Right lobe of liver (tissue), 6 donors: ENCODE results near the gene HLA-DPA1. TPM values are rescaled to one million over a fixed set of nuclear protein-coding genes. Genes with fewer than 3 reads are reported as not detected.
"Not testable (repeated sequence)": the region's sequence is repeated elsewhere in the genome, so short reads cannot be mapped to it uniquely, and the experiment has no call there.

Experiments used
- ATAC-seq, 4 donors: fragments of 200-7000 bp; cut with Tn5 transposase; one replicate each; pipeline ENCODE4 v1.9.1; 2020; ENCODE audit warnings: mild to moderate bottlenecking in 4 of 4, moderate library complexity in 4 of 4
- DNase-seq, 3 donors: peaks; one replicate each; pipeline ENCODE4 v3.0.0-alpha.2; 2020
- H3K27ac ChIP-seq, 3 donors: fragments of 200-600 bp; one replicate each; pipeline ENCODE4 v1.8.0; 2022
- H3K27me3 ChIP-seq, 2 donors: fragments of 200-600 bp; one replicate each; pipeline ENCODE4 v1.8.0; 2022
- H3K36me3 ChIP-seq, 4 donors: fragments of 200-600 bp; sonication (generic) in 1 of 4; one replicate each; pipeline versions ENCODE4 v1.5.1 to v1.8.0; 2017 to 2022; ENCODE audit warnings: control low read depth in 1 of 4
- H3K4me1 ChIP-seq, 4 donors: fragments of 200-600 bp; sonication (generic) in 1 of 4; one replicate each; pipeline versions ENCODE4 v1.5.1 to v1.8.0; 2017 to 2022; ENCODE audit warnings: control low read depth in 1 of 4
- H3K4me3 ChIP-seq, 3 donors: fragments of 200-600 bp; one replicate each; pipeline ENCODE4 v1.8.0; 2022
- H3K9me3 ChIP-seq, 4 donors: fragments of 200-600 bp; sonication (generic) in 1 of 4; one replicate each; pipeline versions ENCODE4 v1.5.1 to v1.8.0; 2017 to 2022; ENCODE audit warnings: control low read depth in 1 of 4
- POLR2A ChIP-seq: fragments of 450-650 bp; IDR thresholded peaks from one replicate; pipeline ENCODE4 v1.6.1; 2017; ENCODE audit warnings: antibody characterized with exemption, mild to moderate bottlenecking
- WGBS: methylation state at CpG from one replicate; pipeline ENCODE4 v1.1.6; 2018; ENCODE audit warnings: low coverage, low lambda C conversion rate; ENCODE audit not compliant: insufficient coverage; ENCODE audit errors: missing lambda C conversion rate; 5-methylcytosine and 5-hydroxymethylcytosine counted together
- intact Hi-C, 2 donors: fragments of 100-400 bp; cut with DNase I; formaldehyde crosslinking; loops; one replicate each; pipeline versions ENCODE4 v1.11.2 to v1.14.1; 2022
- total RNA-seq, 6 experiments: library from RNA; depleted of rRNA in 2 of 6; stranded (reverse); fragments of >200 nt in 2 of 6; fragmentation: NEBNext Ultra II Directional in 3 of 6; extraction: Animal tissue kit (Norgen Biotek cat#: 25700) in 3 of 6; gene quantifications; one replicate each; pipeline versions ENCODE4 v1.1.0 to v1.2.4, GENCODE V29; 2016 to 2023
- TF ChIP-seq, protein P1 (sequence below), 4 donors: fragments of 200-600 bp in 3 of 4; fragments of 450-650 bp in 1 of 4; IDR thresholded peaks; one replicate each; pipeline versions ENCODE4 v1.5.1 to v1.8.0; 2016 to 2022; ENCODE audit warnings: antibody characterized with exemption in 4 of 4, mild to moderate bottlenecking in 2 of 4
- donor health status: DM: no; HTN: yes; CAD: no.
- donor health status: DM: no; HTN: no; CAD: no.
- donor health status: DM: no; HTN: no; CAD: no.
- donor health status: DM: no; HTN: yes; CAD: no.
- donor health status: DM: no; HTN: yes; CAD: no.

Gene HLA-DPA1
- total RNA-seq, 6 experiments from 2014 or later, result 10.0 to 74.8 (median 26.3) TPM

- Histone ChIP-seq H3K27me3 (no peaks in the 10 kb centered on the region), H3K4me1 (no peaks in the 10 kb centered on the region), H3K4me3 (no peak overlapping the region), H3K36me3 (no peaks in the 10 kb centered on the region), H3K27ac (no peak overlapping the region), H3K9me3 (no peaks in the 10 kb centered on the region)
- intact Hi-C loops, result no loop called here
- 64% methylated on average over 3 of the region's 3 CpGs for WGBS
- no peak for TF ChIP-seq POLR2A
- TF ChIP-seq, protein P1, sequence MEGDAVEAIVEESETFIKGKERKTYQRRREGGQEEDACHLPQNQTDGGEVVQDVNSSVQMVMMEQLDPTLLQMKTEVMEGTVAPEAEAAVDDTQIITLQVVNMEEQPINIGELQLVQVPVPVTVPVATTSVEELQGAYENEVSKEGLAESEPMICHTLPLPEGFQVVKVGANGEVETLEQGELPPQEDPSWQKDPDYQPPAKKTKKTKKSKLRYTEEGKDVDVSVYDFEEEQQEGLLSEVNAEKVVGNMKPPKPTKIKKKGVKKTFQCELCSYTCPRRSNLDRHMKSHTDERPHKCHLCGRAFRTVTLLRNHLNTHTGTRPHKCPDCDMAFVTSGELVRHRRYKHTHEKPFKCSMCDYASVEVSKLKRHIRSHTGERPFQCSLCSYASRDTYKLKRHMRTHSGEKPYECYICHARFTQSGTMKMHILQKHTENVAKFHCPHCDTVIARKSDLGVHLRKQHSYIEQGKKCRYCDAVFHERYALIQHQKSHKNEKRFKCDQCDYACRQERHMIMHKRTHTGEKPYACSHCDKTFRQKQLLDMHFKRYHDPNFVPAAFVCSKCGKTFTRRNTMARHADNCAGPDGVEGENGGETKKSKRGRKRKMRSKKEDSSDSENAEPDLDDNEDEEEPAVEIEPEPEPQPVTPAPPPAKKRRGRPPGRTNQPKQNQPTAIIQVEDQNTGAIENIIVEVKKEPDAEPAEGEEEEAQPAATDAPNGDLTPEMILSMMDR (IDR thresholded peaks at IDR 0.05), result no peak
- no peak for ATAC-seq
- DNase-seq, result no peak
These were observed 31.9 kb upstream of the HLA-DPA1 start for GRCh38 chr6:33105386-33105785.

DNA sequence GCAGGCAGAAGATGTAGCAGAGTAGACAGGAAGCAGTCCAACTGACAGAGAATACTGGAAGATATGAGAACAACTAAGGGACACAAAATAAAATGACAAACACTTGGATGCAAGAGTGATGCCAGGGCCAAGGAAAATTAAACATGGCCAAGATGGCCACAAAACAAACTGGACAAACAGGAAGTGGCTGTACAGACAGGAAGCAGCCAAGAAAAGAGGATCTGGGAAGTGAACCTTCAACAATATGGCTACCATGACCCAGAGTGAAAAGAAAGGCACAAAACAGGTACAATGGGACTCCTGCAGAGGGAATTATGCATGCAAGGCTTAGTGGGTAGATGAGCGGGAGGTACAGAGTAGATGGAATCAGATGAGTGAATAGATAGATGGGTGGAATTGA is 31.4 kb upstream of the HLA-DPA1 start:
- no peaks in the 10 kb centered on the region for H3K27me3 ChIP-seq
- H3K27ac ChIP-seq, result no peak overlapping the region
- intact Hi-C loops, result no loop called here
- no peaks in the 10 kb centered on the region for H3K4me1 ChIP-seq
- 70% methylated on average over 1 of the region's 1 CpG for WGBS
- H3K9me3 ChIP-seq, result no peaks in the 10 kb centered on the region
- H3K4me3 ChIP-seq, result no peak overlapping the region
- TF ChIP-seq, protein P1 (IDR thresholded peaks at IDR 0.05), result no peak
- TF ChIP-seq POLR2A, result no peak
- DNase-seq, result no peak
- H3K36me3 ChIP-seq, result no peaks in the 10 kb centered on the region
- no peak for ATAC-seq

DNA sequence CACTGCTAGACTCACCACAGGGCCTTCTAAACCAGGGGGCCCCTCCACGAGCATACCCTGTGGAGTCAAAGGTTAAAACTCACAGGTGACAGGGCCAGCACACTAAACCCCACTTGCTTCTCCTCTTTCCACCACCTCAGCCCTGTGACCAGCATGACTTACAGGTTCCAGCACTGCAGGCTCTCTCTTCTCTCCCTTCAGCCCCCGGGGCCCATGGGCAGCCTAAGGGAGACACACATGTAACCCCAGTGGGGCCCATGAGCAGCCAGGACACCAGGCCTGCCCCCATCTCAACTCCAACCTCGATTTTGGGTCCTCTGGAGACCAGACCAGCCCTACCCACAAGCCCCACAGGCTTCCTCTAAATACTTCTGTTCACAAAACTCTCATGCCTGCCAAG is 30.3 kb upstream of the HLA-DPA1 start:
- Histone ChIP-seq H3K4me1 (no peaks in the 10 kb centered on the region), H3K27me3 (no peaks in the 10 kb centered on the region), H3K27ac (no peak overlapping the region), H3K9me3 (no peaks in the 10 kb centered on the region), H3K36me3 (no peaks in the 10 kb centered on the region), H3K4me3 (no peak overlapping the region)
- DNase-seq (no peak), ATAC-seq (no peak)
- 0% methylated on average over 1 of the region's 3 CpGs for WGBS
- intact Hi-C loops, result no loop called here
- TF ChIP-seq, protein P1 (IDR thresholded peaks at IDR 0.05), result no peak
- TF ChIP-seq POLR2A, result no peak

- DNase-seq, H3K4me1 ChIP-seq, H3K27me3 ChIP-seq, ATAC-seq, H3K9me3 ChIP-seq, H3K27ac ChIP-seq, intact Hi-C loops, H3K4me3 ChIP-seq, H3K36me3 ChIP-seq: not testable (repeated sequence)
- WGBS, result 67% methylated on average over 5 of the region's 5 CpGs
These were observed 27.8 kb upstream of the HLA-DPA1 start for GRCh38 chr6:33101121-33101737.

DNA sequence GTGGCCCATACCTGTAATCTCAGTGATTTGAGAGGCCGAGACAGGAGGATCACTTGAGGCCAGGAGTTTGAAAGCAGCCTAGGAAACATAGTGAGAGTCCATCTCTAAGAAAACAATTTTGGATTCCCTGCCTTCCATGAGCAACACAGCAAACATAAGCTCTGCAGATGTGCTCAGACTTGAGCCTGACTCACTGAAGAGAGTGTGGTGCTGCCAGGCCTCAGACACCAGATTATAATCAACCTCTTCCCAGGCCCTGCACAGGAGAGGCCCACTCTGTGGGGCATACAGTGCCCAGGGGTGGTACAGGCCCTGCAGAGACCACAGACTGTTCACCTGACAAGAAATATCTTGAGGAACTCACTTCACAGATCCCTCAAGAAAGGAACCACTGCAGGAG is 22.2 kb upstream of the HLA-DPA1 start:
- Histone ChIP-seq H3K4me3 (no peak overlapping the region), H3K27ac (no peak overlapping the region), H3K27me3 (no peaks in the 10 kb centered on the region), H3K36me3 (no peaks in the 10 kb centered on the region), H3K4me1 (no peaks in the 10 kb centered on the region), H3K9me3 (no peaks in the 10 kb centered on the region)
- WGBS, result no CpG with 5 or more reads among the region's 1 CpG
- no peak for DNase-seq
- TF ChIP-seq POLR2A, result no peak
- TF ChIP-seq, protein P1 (IDR thresholded peaks at IDR 0.05), result no peak
- ATAC-seq, result no peak
- intact Hi-C loops, result no loop called here
